Activated T-cell treated with anti-CD3 and anti-CD28 coated beads for 24 hours (primary cell): Measurements from ENCODE around the gene SORD.
"Not testable (repeated sequence)": the region's sequence is repeated elsewhere in the genome, so short reads cannot be mapped to it uniquely, and the experiment has no call there.

Experiments
- DNase-seq: peaks from one replicate; pipeline ENCODE4 v3.0.0-alpha.2; 2020; ENCODE audit warnings: low read depth

SORD gene

DNA sequence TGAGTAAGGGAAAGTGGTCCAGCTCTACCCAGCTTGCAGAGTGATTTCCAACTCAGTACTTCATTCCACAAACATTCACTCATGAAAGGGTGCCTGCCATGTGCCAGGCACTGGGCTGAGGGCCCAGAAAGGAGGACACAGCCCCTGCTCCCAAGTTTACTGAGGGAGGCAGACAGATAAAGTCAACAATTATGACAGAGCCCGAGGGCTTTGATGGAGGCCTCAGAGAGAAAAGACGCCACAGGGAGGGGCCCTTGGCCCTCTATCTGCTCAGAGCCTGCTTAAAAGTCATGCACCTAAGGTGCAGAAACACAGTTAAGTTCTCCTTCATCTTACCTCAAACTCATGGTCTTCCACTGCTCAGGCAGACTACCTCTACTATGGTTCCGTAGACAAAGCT is 1.7 kb downstream of the SORD start:
- not testable (repeated sequence) for DNase-seq

GRCh38 chr15:45025627-45026026 is 2.6 kb downstream of the SORD start:
- DNase-seq, result not testable (repeated sequence)

GRCh38 chr15:45026651-45027190 is 3.7 kb downstream of the SORD start:
- DNase-seq, result no peak

- DNase-seq, result no peak
Measured at GRCh38 chr15:45027220-45027619, 4.2 kb downstream of the SORD start.

DNA sequence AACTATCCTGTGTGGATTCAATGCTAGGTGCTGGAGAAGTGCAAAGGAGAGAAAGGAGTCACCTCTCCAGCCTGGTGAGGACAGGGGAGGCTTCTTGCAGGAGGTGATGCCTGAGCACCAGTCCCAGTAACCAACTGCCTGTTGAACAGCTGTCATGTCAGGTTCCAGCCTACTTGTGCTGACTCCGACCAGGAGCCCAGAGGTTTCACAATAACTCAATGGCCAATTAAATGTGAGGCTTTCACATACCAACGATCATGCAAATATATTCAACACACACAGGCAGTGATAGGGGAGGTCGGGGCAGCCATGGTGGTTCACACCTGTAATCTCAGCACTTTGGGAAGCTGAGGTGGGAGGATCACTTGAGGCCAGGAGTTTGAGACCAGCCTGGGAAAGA is 7.7 kb downstream of the SORD start:
- DNase-seq, result no peak

DNA sequence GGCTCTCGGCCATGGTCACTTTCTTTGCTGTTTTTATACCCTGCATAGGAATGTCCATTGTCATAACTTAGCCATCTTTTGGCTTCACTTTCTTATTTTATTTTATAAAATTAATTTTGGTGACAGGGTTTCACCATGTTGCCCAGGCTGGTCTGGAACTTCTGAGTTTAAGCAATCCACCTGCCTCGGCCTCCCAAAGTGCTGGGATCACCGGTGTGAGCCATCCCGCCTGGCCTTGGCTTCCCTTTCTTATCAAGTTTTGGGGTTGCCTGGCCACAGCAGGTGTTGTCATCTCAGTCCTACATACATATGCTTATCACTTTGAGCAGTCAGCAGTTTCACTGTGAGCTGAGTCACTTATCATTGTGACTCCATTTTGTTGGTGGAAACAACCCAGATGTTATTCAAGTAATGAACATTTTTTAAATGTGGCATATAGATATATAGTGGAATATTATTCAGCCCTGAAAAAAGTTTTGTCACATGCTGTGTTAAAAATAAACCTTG is 8.6 kb downstream of the SORD start:
- DNase-seq, result not testable (repeated sequence)

- not testable (repeated sequence) for DNase-seq
Measured at GRCh38 chr15:45032501-45032900, 9.5 kb downstream of the SORD start.

DNA sequence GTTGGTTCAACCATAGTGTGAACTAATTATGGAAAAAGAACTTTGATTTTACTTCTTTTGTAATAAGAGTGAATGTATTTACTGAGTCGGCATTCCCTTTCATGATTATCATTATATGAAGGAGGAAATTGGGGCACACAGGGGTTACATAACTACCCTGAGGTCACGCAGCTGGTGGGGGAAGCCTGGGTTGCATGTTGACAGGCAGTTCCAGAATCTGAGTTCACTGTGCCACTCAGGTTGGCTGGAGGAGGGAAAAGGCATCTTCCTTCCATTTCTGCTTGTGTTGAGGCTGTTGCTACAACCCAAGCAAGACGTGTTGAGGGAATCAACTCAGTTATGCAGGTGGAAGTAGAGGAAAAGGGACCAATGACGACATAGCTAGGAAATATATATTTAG is 11.1 kb downstream of the SORD start:
- not testable (repeated sequence) for DNase-seq

- DNase-seq, result not testable (repeated sequence)
Measured at GRCh38 chr15:45034600-45035375, 11.8 kb downstream of the SORD start.

DNA sequence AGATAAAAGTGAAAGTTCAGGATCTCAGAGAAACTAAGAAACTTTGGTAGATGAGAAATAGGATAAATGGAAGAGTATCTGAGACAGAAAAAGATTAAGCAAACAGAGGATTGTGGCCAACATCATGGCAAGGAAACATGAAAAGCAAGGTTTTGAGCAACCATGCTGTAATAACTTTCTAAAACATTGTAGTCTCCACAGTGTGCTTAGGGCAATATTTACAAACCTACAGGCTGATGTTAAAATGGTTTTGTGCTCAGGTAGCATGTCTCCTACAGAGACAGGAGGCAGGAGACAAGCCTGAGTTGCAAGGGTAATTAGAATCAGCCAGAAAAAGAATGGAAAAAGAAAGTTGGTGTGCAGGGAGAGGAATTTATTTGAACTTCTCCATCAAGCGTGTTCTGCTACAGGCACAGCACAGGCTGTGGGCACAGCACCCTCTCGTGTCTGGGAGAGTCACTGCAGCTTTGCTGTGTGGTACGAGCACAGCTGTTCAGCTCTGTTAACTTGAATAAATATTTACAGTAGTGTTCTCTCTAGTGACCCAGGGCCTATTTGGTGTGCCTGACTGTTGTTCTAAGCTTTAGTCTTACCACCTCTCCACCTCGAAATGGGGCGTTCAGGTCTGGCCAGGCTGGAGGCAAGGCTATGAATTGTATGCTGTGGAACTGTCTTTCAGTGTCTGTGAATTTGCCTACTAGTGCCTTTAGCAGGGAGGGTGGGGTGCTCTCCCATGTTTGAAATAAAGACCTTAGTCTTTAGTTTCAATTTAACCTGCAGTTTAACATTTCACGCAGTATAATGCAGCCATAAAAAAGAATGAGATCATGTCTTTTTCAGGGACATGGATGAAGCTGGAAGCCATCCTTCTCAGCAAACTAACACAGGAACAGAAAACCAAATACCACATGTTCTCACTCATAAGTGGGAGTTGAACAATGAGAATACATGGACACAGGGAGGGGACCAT is 14.1 kb downstream of the SORD start:
- peak; percentile 57 for DNase-seq

- no peak for DNase-seq
Measured at GRCh38 chr15:45037936-45038335, 14.9 kb downstream of the SORD start.

DNA sequence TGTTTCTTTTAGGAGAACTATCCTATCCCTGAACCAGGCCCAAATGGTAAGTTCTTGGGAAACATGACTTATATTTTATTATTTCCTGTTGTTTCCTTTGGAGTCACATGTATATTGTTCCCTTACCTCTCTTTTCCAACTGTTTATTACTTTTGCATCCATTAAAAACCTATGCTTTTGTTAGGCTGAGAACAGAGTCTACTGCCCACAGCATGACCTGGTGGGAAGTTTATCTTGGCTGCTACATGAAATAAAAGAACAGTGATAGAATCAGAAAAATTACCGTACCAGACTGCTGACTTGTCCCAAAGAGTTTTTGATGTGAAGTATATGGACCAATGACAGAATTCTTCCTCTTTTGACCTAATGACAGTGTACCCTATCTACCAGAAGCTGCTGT is 17.4 kb downstream of the SORD start:
- not testable (repeated sequence) for DNase-seq

GRCh38 chr15:45041538-45041937 is 18.5 kb downstream of the SORD start:
- not testable (repeated sequence) for DNase-seq

GRCh38 chr15:45042859-45043258 is 19.9 kb downstream of the SORD start:
- DNase-seq, result not testable (repeated sequence)

DNA sequence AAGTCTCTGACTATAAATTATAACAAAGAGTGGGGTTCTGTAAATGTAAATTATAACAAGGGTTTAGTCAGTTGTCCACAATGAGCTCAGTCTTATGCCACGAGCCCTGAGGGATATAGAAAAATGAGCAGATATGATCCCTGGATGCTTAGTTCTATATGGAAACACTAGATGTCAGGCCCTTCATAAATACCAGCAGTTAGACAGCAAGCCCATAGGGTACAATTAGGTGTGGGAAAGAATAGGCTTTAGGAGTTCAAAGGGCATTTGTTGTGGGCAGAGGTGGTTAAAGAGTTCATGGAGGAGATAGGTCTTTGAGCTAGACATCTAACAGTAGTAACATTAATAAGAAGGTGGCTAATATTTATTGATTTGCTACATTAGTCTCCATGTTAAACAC is 21.3 kb downstream of the SORD start:
- DNase-seq, result not testable (repeated sequence)

DNA sequence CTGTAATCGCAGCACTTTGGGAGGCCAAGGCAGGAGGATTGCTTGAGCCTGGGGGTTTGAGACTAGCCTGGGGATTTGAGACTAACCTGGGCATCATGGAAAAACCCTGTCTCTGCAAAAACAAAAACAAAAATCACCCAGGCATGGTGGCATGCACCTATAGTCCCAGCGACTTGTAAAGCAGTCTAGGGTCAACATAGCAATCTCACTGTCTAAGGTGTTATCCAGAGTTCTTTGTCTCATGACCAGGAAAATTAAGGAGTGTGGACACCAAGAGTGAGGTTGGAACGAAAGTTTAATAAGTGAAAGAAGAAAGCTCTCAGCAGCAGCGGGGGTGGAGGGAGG is 25.4 kb downstream of the SORD start:
- not testable (repeated sequence) for DNase-seq

GRCh38 chr15:45048794-45049631 is 26.0 kb downstream of the SORD start:
- no peak for DNase-seq

GRCh38 chr15:45050587-45050986 is 27.6 kb downstream of the SORD start:
- DNase-seq, result no peak

DNA sequence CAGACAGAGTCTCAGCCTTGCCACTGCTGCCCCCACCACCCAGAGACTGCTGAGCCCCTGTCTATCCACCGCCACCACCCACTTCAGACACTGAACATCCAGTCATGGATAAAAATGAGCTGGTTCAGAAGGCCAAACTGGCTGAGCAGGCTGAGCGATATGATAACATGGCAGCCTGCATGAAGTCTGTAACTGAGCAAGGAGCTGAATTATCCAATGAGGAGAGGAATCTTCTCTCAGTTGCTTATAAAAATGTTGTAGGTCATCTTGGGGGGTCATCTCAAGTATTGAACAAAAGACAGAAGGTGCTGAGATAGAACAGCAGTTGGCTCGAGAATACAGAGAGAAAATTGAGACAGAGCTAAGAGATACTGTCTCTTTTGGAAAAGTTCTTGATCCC is 29.7 kb downstream of the SORD start:
- DNase-seq, result not testable (repeated sequence)

DNA sequence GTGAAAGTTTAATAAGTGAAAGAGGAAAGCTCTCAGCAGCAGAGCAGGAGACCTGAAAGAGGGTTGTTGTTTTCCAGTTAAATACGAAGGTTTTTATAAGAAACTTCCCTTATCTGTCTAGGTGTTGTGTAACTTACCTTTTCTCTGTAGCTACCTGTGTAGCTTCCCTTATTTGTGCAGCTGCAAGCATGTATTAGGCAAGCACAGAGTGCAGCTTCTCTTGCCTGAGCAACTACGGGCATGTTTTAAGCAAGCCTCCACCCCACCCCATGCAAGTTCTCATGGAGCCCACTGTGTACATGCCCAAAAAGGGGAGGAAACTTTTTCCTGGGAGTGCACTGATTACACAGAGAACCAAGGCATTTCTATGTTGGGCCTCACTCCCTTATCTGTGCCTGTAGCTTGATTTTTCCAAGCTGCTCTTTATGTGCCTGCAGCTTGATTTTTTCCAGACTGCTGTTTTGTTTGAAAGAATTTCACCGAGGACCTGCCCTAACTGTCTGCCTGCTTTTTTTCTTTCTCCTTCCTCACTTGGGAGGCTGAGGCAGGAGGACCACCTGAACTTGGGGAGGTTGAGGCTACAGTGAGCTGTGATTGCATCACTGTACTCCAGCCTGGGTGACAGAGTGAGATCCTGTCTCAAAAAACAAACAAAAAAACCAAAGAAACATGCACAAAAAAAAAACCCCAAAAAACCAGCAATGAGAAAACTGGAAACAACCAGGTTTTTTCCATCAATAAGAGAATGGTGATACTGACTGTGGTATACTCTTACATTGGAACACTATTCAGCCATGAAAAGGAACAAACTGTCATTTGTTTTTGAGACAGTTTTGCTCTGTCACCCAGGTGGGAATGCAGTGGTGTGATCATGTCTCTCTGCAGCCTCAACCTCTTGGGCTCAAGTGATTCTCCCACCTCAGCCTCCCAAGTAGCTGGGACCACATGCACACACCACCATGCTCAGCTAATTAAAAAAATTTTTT is 36.0 kb downstream of the SORD start:
- DNase-seq, result not testable (repeated sequence)
